ENCODE results near the gene PROP1.
"Not testable (repeated sequence)": the region's sequence is repeated elsewhere in the genome, so short reads cannot be mapped to it uniquely, and the experiment has no call there.

The PROP1 gene

DNA sequence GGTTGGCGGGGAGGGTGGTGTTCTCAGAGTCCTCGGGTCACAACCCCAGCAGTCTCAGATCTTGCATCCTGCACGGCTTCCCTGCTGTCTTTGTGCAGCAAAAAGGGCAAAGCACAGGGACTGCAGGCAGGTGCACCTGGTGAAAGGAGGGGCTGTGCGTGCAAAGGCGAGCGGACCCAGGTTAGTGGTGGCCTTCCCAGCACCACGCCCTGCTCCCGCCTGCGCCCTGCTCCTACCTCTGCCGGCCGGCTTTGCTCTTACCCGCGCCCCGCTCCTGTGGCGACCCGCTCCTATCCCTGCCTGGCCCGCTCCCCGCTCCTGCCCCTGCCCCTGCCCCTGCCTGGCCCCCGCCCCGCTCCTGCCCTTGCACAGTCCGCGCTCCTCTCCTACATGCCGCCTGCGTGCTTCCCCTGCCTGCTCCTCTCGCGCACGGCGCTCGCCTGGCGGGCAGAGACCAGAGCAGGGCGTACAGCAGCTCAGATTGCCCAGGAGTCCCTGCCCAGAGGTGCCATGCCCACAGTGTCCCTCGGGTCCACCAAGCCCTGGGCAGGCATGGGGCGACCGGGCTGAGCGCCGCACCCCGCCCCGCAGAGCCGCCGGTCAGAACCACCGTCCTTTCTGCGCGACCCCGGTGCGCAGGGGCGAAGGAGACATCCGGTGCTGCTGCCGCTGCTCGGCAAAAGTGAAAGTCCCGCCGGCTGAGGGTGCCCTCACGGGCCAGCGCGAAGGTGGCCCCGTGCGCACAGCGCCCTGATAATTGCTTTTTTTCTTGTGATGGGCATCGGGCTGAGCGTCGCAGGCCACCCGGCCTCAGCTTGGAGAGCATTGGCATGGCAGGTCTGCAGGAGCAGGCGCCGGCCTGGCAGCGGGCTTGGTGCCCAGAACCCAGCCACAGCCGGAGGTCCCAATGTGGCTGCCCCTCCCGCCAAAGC lies 52.0 kb downstream of the PROP1 start:
- DNase-seq = not testable (repeated sequence)

DNA sequence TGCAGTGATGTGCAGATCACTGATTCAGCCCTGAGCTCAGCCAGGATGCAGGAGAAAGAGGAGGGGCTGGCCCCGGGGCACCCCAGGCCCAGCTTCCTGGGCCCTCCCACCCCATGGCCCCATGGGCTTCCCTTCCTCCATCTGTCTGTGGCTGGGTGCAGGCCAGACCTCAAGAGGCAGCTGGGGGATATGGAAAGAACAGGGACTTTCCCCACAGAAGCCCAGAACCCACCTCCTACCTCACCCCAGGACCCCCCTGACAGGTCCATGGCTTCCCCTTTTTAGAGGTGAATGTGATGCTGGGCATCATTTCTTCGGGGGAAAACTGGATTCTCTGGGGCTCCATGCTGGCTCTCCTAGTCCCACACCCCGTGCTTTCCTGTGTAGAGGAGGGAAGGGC lies 53.1 kb downstream of the PROP1 start:
- DNase-seq = not testable (repeated sequence)
